Colonic mucosa (tissue), 4 donors: ENCODE measurements around the gene LRSAM1. TPM values are rescaled to one million over a fixed set of nuclear protein-coding genes. Genes with fewer than 3 reads are reported as not detected.

ENCODE experiments used
- DNase-seq: peaks from one replicate; pipeline ENCODE4 v3.0.0-alpha.2; 2020
- H3K27ac ChIP-seq: fragments of 200-600 bp; one replicate; pipeline ENCODE4 v1.8.0; 2021
- H3K27me3 ChIP-seq: fragments of 200-600 bp; one replicate; pipeline ENCODE4 v1.8.0; 2021
- H3K36me3 ChIP-seq: fragments of 200-600 bp; one replicate; pipeline ENCODE4 v1.8.0; 2021
- H3K4me1 ChIP-seq: fragments of 200-600 bp; one replicate; pipeline ENCODE4 v1.8.0; 2021; ENCODE audit warnings: mild to moderate bottlenecking
- H3K4me3 ChIP-seq: fragments of 200-600 bp; one replicate; pipeline ENCODE4 v1.8.0; 2021
- H3K9ac ChIP-seq, 2 donors: one replicate each; pipeline ENCODE4 v1.7.0; 2013; ENCODE audit warnings: control low read depth in 2 of 2, low read depth in 2 of 2, low read length in 2 of 2
- H3K9me3 ChIP-seq: fragments of 200-600 bp; one replicate; pipeline ENCODE4 v1.8.0; 2021
- CTCF ChIP-seq: fragments of 200-600 bp; IDR thresholded peaks from one replicate; pipeline ENCODE4 v1.8.0; 2022; ENCODE audit warnings: antibody characterized with exemption, mild to moderate bottlenecking
- intact Hi-C: fragments of 100-400 bp; cut with DNase I; formaldehyde crosslinking; loops from one replicate; pipeline ENCODE4 v1.14.1; 2022
- total RNA-seq, 2 donors: library from RNA; stranded (reverse); fragmentation: NEBNext Ultra II Directional in 1 of 2; extraction: Animal tissue kit (Norgen Biotek cat#: 25700) in 1 of 2; gene quantifications; one replicate each; pipeline ENCODE4 v1.2.1, GENCODE V29; 2021
- donor health status: healthy.
- donor health status: DM: no; HTN: no; CAD: no.
- donor health status: DM: no; HTN: no; CAD: no.

LRSAM1 gene
- total RNA-seq, 2 donors from 2014 or later, result 14.7 to 15.6 TPM

- Histone ChIP-seq H3K27me3 (no peaks in the 10 kb centered on the region), H3K9me3 (no peaks in the 10 kb centered on the region), H3K4me3 (no peak overlapping the region), H3K9ac (no peak overlapping the region), H3K36me3 (no peaks in the 10 kb centered on the region), H3K4me1 (no peaks in the 10 kb centered on the region), H3K27ac (no peak overlapping the region)
- no peak for TF ChIP-seq CTCF
- intact Hi-C loops, result no loop called here
- no peak for DNase-seq
Measured at GRCh38 chr9:127406799-127407491, 44.4 kb upstream of the LRSAM1 start.

GRCh38 chr9:127407492-127407843 lies 43.8 kb upstream of the LRSAM1 start:
- Histone ChIP-seq H3K9ac (no peak overlapping the region), H3K27ac (no peak overlapping the region), H3K36me3 (no peaks in the 10 kb centered on the region), H3K4me1 (no peaks in the 10 kb centered on the region), H3K9me3 (no peaks in the 10 kb centered on the region), H3K27me3 (no peaks in the 10 kb centered on the region), H3K4me3 (no peak overlapping the region)
- intact Hi-C loops, result no loop called here
- no peak for TF ChIP-seq CTCF
- no peak for DNase-seq

DNA sequence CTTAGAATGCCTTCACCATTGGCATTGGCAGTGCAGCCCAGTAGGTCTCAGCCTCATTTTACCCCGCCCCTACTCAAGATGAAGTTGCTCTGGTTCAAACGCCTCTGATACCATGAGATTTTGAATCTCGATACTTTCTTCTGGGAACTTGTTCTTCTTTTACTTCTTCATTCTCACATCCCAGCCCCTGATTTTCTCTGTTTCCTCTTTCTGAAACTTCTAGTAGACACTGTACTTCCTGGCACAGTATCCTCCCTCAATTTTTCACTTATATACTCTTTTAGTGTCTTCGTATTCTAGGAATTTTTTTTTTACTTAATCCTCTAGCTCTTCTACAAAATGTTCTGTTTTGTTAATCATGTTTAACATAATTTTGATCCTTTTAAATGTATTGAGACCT lies 40.2 kb upstream of the LRSAM1 start:
- no peak overlapping the region for H3K9ac ChIP-seq
- H3K36me3 ChIP-seq, result no peaks in the 10 kb centered on the region
- no peaks in the 10 kb centered on the region for H3K9me3 ChIP-seq
- H3K27me3 ChIP-seq, result no peaks in the 10 kb centered on the region
- DNase-seq, result no peak
- H3K4me1 ChIP-seq, result no peaks in the 10 kb centered on the region
- TF ChIP-seq CTCF, result no peak
- no peak overlapping the region for H3K4me3 ChIP-seq
- no peak overlapping the region for H3K27ac ChIP-seq
- intact Hi-C loops, result no loop called here

DNA sequence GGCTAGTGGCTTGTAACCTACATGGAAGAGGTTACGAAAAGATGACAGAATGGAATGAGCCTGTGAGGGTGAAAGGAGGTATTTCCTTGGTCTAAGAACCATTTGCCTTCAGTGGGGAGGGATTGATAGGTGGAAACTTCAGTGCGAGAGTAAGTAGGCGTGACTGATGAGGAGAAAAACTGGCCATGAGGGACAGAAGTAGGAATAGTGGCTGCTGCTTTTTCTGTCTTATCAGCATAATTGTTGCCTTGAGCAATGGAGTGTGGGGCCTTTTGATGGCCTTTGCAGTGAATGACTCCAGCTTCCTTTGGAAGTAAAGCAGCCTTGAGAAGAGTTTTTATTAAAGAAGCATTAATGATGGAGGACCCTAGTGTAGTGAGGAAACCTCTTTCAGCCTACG lies 36.2 kb upstream of the LRSAM1 start:
- no peak for TF ChIP-seq CTCF
- intact Hi-C loops, result no loop called here
- H3K27me3 ChIP-seq, result no peaks in the 10 kb centered on the region
- H3K9ac ChIP-seq, result no peak overlapping the region
- H3K27ac ChIP-seq, result no peak overlapping the region
- no peaks in the 10 kb centered on the region for H3K9me3 ChIP-seq
- no peak overlapping the region for H3K4me3 ChIP-seq
- DNase-seq, result no peak
- H3K36me3 ChIP-seq, result no peaks in the 10 kb centered on the region
- H3K4me1 ChIP-seq, result no peaks in the 10 kb centered on the region

DNA sequence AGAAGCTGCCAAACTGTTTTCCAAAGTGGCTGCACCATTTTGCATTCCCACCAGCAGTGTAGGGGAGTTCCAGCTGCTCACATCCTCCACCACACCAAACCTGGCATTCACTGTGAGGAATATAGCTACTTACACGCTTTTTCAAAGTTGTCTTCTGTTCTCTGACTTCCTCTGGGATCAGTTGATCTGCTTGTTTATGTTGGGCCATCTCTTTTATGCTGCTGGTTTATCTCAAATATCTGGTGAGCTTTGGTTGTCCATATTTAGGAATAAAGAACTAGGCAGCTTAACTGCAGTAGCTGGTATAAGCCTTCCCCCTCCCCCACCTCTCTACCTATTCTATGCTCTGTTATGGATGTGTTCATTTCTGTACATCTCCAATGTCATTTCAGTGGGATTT lies 35.7 kb upstream of the LRSAM1 start:
- no peak for TF ChIP-seq CTCF

More for the DNA sequence above, 35.7 kb upstream of the LRSAM1 start:
- H3K4me1 ChIP-seq, result no peaks in the 10 kb centered on the region
- H3K4me3 ChIP-seq, result no peak overlapping the region
- intact Hi-C loops, result no loop called here
- H3K27ac ChIP-seq, result no peak overlapping the region
- no peaks in the 10 kb centered on the region for H3K36me3 ChIP-seq
- H3K27me3 ChIP-seq, result no peaks in the 10 kb centered on the region
- no peak for DNase-seq
- H3K9ac ChIP-seq, result no peak overlapping the region
- H3K9me3 ChIP-seq, result no peaks in the 10 kb centered on the region
